Measurements from ENCODE around the gene MEX3B. TPM values are rescaled to one million over a fixed set of nuclear protein-coding genes. Genes with fewer than 3 reads are reported as not detected.

MEX3B gene
- total and polyA plus RNA-seq, 2 donors (not counting 3 experiments of a cell fraction or from before 2014, with no cell fraction given): 11.0 to 22.6 TPM

DNA sequence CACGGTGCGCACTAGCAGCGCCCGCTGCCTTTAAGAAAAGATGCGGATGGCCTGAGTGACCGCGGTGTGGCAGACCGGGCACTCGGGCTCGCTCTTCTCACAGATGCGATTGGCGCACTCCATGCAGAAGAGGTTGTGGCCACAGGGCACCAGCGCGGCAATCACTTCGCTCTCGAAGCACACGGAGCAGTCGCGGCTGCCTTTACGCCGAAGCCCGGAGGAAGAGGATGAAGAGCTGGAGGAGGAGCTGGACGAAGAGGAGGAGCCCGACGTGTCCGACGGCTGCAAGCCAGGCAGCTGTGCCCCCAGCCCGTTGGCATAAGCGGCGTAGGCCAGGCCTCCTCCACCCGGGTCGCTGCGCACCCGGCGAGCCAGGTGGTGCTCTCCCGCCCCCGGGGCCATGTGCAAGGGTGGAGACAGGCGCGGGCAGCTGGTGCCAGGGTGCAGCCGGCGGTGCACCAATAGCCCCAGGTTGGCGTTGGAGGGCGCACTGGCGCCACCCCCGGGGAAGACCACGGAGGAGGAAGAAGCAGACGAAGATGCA lies 2.6 kb downstream of the MEX3B start:
- H3K27me3 ChIP-seq (ENCODE audit: control insufficient read depth in 2 of 2, insufficient read depth in 2 of 2, low read length in 2 of 2): no peaks in the 10 kb centered on the region
- no peak overlapping the region for H3K4me2 ChIP-seq (ENCODE audit: insufficient read depth, low read length)
- H4K20me1 ChIP-seq (replicated peaks; ENCODE audit: control insufficient read depth, extremely low read depth, insufficient read depth, low read length): peaks cover 2% of the 10 kb centered on the region
- ChIA-PET POLR2A (no interaction called here), CTCF (interaction anchor here (1.6 kb wide), 1 partner anchor 155 kb away, joined by 4 read pairs; no protein-coding TSS in a partner anchor)
- H3K9me3 ChIP-seq (replicated peaks; ENCODE audit: control insufficient read depth, insufficient read depth, low read length): no peaks in the 10 kb centered on the region
- dilution Hi-C loops (cut with MboI; ENCODE audit: extremely low pct_ligation_motif_present, low sequenced_read_pairs) (no loop called here), intact Hi-C loops (cut with micrococcal nuclease) (loop anchor here (10.0 kb wide), 3 partner anchors 768 to 1038 kb away; partner anchors contain the start of gene TLNRD1)
- H3K9me1 ChIP-seq (replicated peaks; ENCODE audit: control insufficient read depth, extremely low read depth, insufficient read depth, low read length): no peaks in the 10 kb centered on the region
- no peak for FAIRE-seq
- TF ChIP-seq, protein P1, sequence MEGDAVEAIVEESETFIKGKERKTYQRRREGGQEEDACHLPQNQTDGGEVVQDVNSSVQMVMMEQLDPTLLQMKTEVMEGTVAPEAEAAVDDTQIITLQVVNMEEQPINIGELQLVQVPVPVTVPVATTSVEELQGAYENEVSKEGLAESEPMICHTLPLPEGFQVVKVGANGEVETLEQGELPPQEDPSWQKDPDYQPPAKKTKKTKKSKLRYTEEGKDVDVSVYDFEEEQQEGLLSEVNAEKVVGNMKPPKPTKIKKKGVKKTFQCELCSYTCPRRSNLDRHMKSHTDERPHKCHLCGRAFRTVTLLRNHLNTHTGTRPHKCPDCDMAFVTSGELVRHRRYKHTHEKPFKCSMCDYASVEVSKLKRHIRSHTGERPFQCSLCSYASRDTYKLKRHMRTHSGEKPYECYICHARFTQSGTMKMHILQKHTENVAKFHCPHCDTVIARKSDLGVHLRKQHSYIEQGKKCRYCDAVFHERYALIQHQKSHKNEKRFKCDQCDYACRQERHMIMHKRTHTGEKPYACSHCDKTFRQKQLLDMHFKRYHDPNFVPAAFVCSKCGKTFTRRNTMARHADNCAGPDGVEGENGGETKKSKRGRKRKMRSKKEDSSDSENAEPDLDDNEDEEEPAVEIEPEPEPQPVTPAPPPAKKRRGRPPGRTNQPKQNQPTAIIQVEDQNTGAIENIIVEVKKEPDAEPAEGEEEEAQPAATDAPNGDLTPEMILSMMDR (IDR thresholded peaks at IDR 0.05; ENCODE audit: extremely low read depth in 1 of 2, insufficient read depth in 1 of 2, low read depth in 1 of 2, low read length in 2 of 2): no peak
- TF ChIP-seq FOS (IDR thresholded peaks at IDR 0.05; ENCODE audit: borderline replicate concordance, insufficient read depth, low read length): no peak
- TF ChIP-seq, protein P2, sequence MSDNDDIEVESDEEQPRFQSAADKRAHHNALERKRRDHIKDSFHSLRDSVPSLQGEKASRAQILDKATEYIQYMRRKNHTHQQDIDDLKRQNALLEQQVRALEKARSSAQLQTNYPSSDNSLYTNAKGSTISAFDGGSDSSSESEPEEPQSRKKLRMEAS (IDR thresholded peaks at IDR 0.05; ENCODE audit: insufficient read depth, insufficient read length): no peak
- no peak for TF ChIP-seq POLR2AphosphoS5 (IDR thresholded peaks at IDR 0.05; ENCODE audit: insufficient read depth, low read depth, low read length)
- TF ChIP-seq GATA2 (IDR thresholded peaks at IDR 0.05; ENCODE audit: insufficient read depth, insufficient read length, low read depth, low read length): no peak
- TF ChIP-seq MYC (IDR thresholded peaks at IDR 0.05; ENCODE audit: low read depth, low read length): no peak
- TF ChIP-seq EZH2 (IDR thresholded peaks at IDR 0.05; ENCODE audit: borderline replicate concordance, low read depth, low read length, severe bottlenecking): no peak
- no peak for TF ChIP-seq POLR2A (IDR thresholded peaks at IDR 0.05; ENCODE audit: low read depth, low read length)
- TF ChIP-seq JUN (IDR thresholded peaks at IDR 0.05; ENCODE audit: borderline replicate concordance, insufficient read depth, insufficient read length, low read depth): no peak
- no peak overlapping the region for H2AFZ ChIP-seq (ENCODE audit: low read depth, low read length)
- H3K36me3 ChIP-seq (ENCODE audit: control insufficient read depth in 2 of 2, extremely low read depth in 1 of 2, insufficient read depth in 2 of 2, low read length in 2 of 2): peaks cover 7 to 8% of the 10 kb centered on the region in 2 experiments
- DNase-seq (ENCODE audit: low read depth, low spot score): no peak
- H3K4me1 ChIP-seq (ENCODE audit: control insufficient read depth, extremely low read depth, insufficient read depth, low read length): peaks cover 13% of the 10 kb centered on the region
- peaks cover 18% of the 10 kb centered on the region for H3K79me2 ChIP-seq (ENCODE audit: control insufficient read depth, insufficient read depth, low read length)
- BruUV-seq (replicated peaks): no TSS peak
- no peak overlapping the region for H3K4me3 ChIP-seq (replicated peaks in 1 of 3; ENCODE audit: insufficient read depth in 1 of 3, low read depth in 1 of 3, low read length in 3 of 3)
- no peak overlapping the region for H3K9ac ChIP-seq (replicated peaks; ENCODE audit: extremely low read depth, insufficient read depth, low read length)
- no peak overlapping the region for H3K27ac ChIP-seq (ENCODE audit: insufficient read depth, low read depth, low read length)
